ENCODE data around the gene TEX12.
A peak's percentile ranks its signal among the peaks of the same experiment; 100 is the strongest.

TEX12 gene

GRCh38 chr11:112143597-112143996 lies 23.6 kb upstream of the TEX12 start:
- TF ChIP-seq ZBTB7A (IDR thresholded peaks at IDR 0.05; ENCODE audit: low read depth): no peak
- no peak for TF ChIP-seq MAX (IDR thresholded peaks at IDR 0.05)
- TF ChIP-seq YY1 (IDR thresholded peaks at IDR 0.05; ENCODE audit: low read depth): no peak
- TF ChIP-seq TAF1 (IDR thresholded peaks at IDR 0.05; ENCODE audit: low read depth): no peak
- no peak for TF ChIP-seq EGR1 (IDR thresholded peaks at IDR 0.05)
- TF ChIP-seq TEAD4 (IDR thresholded peaks at IDR 0.05): no peak
- TF ChIP-seq TCF12 (IDR thresholded peaks at IDR 0.05; ENCODE audit: low read depth): no peak
- no peak for TF ChIP-seq FOXM1 (IDR thresholded peaks at IDR 0.05; ENCODE audit: borderline replicate concordance, low read depth)
- TF ChIP-seq CEBPB (IDR thresholded peaks at IDR 0.05): no peak
- no peak for TF ChIP-seq NFIC (IDR thresholded peaks at IDR 0.05)

- TF ChIP-seq YY1 (IDR thresholded peaks at IDR 0.05; ENCODE audit: low read depth): no peak
- TF ChIP-seq TEAD4 (IDR thresholded peaks at IDR 0.05): no peak
Observed at GRCh38 chr11:112150517-112150916, 16.7 kb upstream of the TEX12 start.

GRCh38 chr11:112156153-112156955 lies 10.8 kb upstream of the TEX12 start:
- TF ChIP-seq MAX (IDR thresholded peaks at IDR 0.05): no peak
- TF ChIP-seq YY1 (IDR thresholded peaks at IDR 0.05; ENCODE audit: low read depth): no peak
- TF ChIP-seq, protein P1, sequence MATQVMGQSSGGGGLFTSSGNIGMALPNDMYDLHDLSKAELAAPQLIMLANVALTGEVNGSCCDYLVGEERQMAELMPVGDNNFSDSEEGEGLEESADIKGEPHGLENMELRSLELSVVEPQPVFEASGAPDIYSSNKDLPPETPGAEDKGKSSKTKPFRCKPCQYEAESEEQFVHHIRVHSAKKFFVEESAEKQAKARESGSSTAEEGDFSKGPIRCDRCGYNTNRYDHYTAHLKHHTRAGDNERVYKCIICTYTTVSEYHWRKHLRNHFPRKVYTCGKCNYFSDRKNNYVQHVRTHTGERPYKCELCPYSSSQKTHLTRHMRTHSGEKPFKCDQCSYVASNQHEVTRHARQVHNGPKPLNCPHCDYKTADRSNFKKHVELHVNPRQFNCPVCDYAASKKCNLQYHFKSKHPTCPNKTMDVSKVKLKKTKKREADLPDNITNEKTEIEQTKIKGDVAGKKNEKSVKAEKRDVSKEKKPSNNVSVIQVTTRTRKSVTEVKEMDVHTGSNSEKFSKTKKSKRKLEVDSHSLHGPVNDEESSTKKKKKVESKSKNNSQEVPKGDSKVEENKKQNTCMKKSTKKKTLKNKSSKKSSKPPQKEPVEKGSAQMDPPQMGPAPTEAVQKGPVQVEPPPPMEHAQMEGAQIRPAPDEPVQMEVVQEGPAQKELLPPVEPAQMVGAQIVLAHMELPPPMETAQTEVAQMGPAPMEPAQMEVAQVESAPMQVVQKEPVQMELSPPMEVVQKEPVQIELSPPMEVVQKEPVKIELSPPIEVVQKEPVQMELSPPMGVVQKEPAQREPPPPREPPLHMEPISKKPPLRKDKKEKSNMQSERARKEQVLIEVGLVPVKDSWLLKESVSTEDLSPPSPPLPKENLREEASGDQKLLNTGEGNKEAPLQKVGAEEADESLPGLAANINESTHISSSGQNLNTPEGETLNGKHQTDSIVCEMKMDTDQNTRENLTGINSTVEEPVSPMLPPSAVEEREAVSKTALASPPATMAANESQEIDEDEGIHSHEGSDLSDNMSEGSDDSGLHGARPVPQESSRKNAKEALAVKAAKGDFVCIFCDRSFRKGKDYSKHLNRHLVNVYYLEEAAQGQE (IDR thresholded peaks at IDR 0.05; ENCODE audit: low read depth): no peak
- no peak for TF ChIP-seq CEBPB (IDR thresholded peaks at IDR 0.05)
- TF ChIP-seq USF1 (IDR thresholded peaks at IDR 0.05): no peak
- TF ChIP-seq CREB1 (IDR thresholded peaks at IDR 0.05; ENCODE audit: low read depth): no peak
- no peak for TF ChIP-seq RAD21 (IDR thresholded peaks at IDR 0.05; ENCODE audit: low read depth)
- no peak for TF ChIP-seq NFIC (IDR thresholded peaks at IDR 0.05)
- no peak for TF ChIP-seq ZBTB7A (IDR thresholded peaks at IDR 0.05; ENCODE audit: low read depth)
- no peak for TF ChIP-seq TAF1 (IDR thresholded peaks at IDR 0.05; ENCODE audit: low read depth)
- TF ChIP-seq EGR1 (IDR thresholded peaks at IDR 0.05): no peak
- no peak for TF ChIP-seq TEAD4 (IDR thresholded peaks at IDR 0.05)
- no peak for TF ChIP-seq TCF12 (IDR thresholded peaks at IDR 0.05; ENCODE audit: low read depth)
- no peak for TF ChIP-seq FOXM1 (IDR thresholded peaks at IDR 0.05; ENCODE audit: borderline replicate concordance, low read depth)
- no peak for TF ChIP-seq EP300 (IDR thresholded peaks at IDR 0.05; ENCODE audit: borderline replicate concordance)

DNA sequence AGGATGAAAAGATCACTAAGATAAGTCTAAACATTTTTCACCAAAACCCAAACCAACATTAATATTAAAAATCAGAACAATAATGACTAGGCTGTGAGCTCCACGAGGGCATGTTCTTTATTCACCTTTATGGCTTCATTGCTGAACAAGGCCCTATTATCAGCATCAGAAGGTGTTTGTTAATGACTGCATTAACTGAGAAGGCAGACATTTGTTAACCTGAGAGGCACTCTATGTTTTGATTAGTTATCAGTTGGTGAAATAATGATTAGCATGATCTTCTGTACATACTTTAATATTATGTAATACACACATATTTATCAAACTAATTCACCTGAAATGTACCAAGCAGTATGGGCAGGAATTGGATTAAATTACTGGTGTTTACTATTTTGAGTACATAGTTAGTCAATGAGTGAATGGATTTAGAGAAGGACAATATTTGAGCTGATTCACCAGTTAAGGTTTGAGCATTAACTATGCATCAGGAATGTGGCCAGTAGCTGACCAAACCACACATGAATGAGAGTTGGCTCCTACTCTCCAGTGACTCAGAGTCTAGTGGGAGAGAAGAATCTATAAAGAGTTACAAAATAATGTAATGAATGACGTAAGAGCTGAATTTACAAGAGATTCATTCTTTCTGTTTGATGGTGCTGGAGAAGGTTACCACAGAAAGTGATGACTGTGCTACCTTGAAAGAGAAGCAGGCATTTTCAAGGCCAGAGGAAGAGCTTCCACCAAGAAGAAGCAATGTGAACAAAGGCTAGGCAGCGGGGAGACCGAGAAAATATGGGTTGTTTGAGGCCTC lies 10.0 kb upstream of the TEX12 start:
- TF ChIP-seq FOXM1 (IDR thresholded peaks at IDR 0.05; ENCODE audit: borderline replicate concordance, low read depth): peak; percentile 52
- TF ChIP-seq RAD21 (IDR thresholded peaks at IDR 0.05; ENCODE audit: low read depth): no peak
- TF ChIP-seq EGR1 (IDR thresholded peaks at IDR 0.05): no peak
- peak; percentile 77; the same call in 1 of the 2 replicates for TF ChIP-seq EP300 (IDR thresholded peaks at IDR 0.05; ENCODE audit: borderline replicate concordance)
- peak; percentile 59 for TF ChIP-seq TCF12 (IDR thresholded peaks at IDR 0.05; ENCODE audit: low read depth)
- TF ChIP-seq, protein P1 (IDR thresholded peaks at IDR 0.05; ENCODE audit: low read depth): no peak
- TF ChIP-seq ZBTB7A (IDR thresholded peaks at IDR 0.05; ENCODE audit: low read depth): no peak
- TF ChIP-seq TEAD4 (IDR thresholded peaks at IDR 0.05): peak; percentile 90
- no peak for TF ChIP-seq MAX (IDR thresholded peaks at IDR 0.05)
- TF ChIP-seq CREB1 (IDR thresholded peaks at IDR 0.05; ENCODE audit: low read depth): peak; percentile 52
- no peak for TF ChIP-seq USF1 (IDR thresholded peaks at IDR 0.05)
- no peak for TF ChIP-seq YY1 (IDR thresholded peaks at IDR 0.05; ENCODE audit: low read depth)
- no peak for TF ChIP-seq TAF1 (IDR thresholded peaks at IDR 0.05; ENCODE audit: low read depth)
- TF ChIP-seq NFIC (IDR thresholded peaks at IDR 0.05): peak; percentile 73; the same call in 1 of the 2 replicates
- TF ChIP-seq CEBPB (IDR thresholded peaks at IDR 0.05): peak; percentile 55; the same call in 1 of the 2 replicates
